Skeletal muscle satellite cell (primary cell): ENCODE results near the gene PLD2.
A peak's percentile ranks its signal among the peaks of the same experiment; 100 is the strongest.
"Not testable (repeated sequence)": the region's sequence is repeated elsewhere in the genome, so short reads cannot be mapped to it uniquely, and the experiment has no call there.

ENCODE experiments used
- H3K27me3 ChIP-seq: 2 replicates; pipeline ENCODE4 v1.7.0; 2013; ENCODE audit warnings: low read length; ENCODE audit not compliant: control insufficient read depth, insufficient read depth
- H3K36me3 ChIP-seq: 2 replicates; pipeline ENCODE4 v1.7.0; 2013; ENCODE audit warnings: mild to moderate bottlenecking, control low read depth, low read length; ENCODE audit not compliant: insufficient read depth
- H3K4me1 ChIP-seq: 2 replicates; pipeline ENCODE4 v1.7.0; 2013; ENCODE audit warnings: low read length; ENCODE audit not compliant: control insufficient read depth, insufficient read depth
- H3K4me2 ChIP-seq: 2 replicates; pipeline ENCODE4 v1.7.0; 2013; ENCODE audit warnings: mild to moderate bottlenecking, low read length
- H3K4me3 ChIP-seq: 2 replicates; pipeline ENCODE4 v1.7.0; 2013; ENCODE audit warnings: low read length
- H3K9ac ChIP-seq: 2 replicates; pipeline ENCODE4 v1.7.0; 2013; ENCODE audit warnings: mild to moderate bottlenecking, low read depth, low read length, moderate library complexity
- H3K9me3 ChIP-seq: replicated peaks from 2 replicates; pipeline ENCODE4 v1.7.0; 2013; ENCODE audit warnings: mild to moderate bottlenecking, control low read depth, low read length

Gene PLD2

DNA sequence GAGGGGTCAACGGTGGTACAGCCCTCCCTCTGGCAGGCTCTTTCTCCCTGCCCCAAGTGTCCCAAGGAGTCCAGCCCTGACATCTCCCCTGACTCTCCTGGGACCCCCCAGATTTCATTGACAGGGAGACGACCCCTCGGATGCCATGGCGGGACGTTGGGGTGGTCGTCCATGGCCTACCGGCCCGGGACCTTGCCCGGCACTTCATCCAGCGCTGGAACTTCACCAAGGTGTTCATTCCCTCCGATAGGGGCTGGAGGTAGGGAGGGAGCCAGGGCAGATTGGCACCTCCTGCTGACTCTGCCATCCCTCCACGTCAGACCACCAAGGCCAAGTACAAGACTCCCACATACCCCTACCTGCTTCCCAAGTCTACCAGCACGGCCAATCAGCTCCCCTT, 9.9 kb downstream of the PLD2 start:
- no peak overlapping the region for H3K4me2 ChIP-seq
- H3K4me3 ChIP-seq = no peak overlapping the region
- no peak overlapping the region for H3K9ac ChIP-seq
- H3K9me3 ChIP-seq = no peaks in the 10 kb centered on the region
- H3K27me3 ChIP-seq = no peaks in the 10 kb centered on the region
- no peaks in the 10 kb centered on the region for H3K4me1 ChIP-seq
- H3K36me3 ChIP-seq = peaks cover 23% of the 10 kb centered on the region

GRCh38 chr17:4818276-4818675, 11.3 kb downstream of the PLD2 start:
- Histone ChIP-seq H3K4me3 (no peak overlapping the region), H3K27me3 (no peaks in the 10 kb centered on the region), H3K9me3 (no peaks in the 10 kb centered on the region), H3K4me1 (no peaks in the 10 kb centered on the region), H3K36me3 (peaks cover 29% of the 10 kb centered on the region), H3K9ac (no peak overlapping the region), H3K4me2 (no peak overlapping the region)

DNA sequence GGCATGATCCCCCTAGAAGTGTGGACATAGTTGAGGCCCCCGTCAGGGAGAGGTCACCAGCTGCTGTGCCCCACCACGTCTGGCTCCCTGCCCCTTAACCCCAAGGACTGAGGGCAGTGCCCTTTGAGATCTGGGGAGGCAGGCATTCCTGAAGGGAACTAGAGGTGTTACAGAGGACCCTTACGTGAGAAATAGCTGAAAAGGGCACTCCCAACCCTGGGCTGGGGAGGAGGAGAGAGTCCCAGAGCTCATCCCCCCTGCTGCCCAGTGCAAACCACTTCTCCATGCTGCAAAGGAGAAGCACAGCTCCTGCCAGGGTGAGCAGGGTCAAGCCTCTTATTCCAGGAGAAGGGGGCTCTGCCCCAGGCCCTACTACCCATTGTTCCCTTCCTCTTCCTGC, 15.9 kb downstream of the PLD2 start:
- Histone ChIP-seq H3K9ac (no peak overlapping the region), H3K9me3 (no peaks in the 10 kb centered on the region), H3K4me2 (no peak overlapping the region), H3K4me3 (no peak overlapping the region), H3K27me3 (no peaks in the 10 kb centered on the region), H3K4me1 (no peaks in the 10 kb centered on the region), H3K36me3 (peaks cover 14% of the 10 kb centered on the region)

- H3K9me3 ChIP-seq = no peaks in the 10 kb centered on the region
- H3K4me3 ChIP-seq = no peak overlapping the region
- H3K4me1 ChIP-seq = no peaks in the 10 kb centered on the region
- peaks cover 14% of the 10 kb centered on the region for H3K36me3 ChIP-seq
- no peaks in the 10 kb centered on the region for H3K27me3 ChIP-seq
- no peak overlapping the region for H3K4me2 ChIP-seq
- H3K9ac ChIP-seq = no peak overlapping the region
These were observed 16.6 kb downstream of the PLD2 start for GRCh38 chr17:4823373-4824089.

DNA sequence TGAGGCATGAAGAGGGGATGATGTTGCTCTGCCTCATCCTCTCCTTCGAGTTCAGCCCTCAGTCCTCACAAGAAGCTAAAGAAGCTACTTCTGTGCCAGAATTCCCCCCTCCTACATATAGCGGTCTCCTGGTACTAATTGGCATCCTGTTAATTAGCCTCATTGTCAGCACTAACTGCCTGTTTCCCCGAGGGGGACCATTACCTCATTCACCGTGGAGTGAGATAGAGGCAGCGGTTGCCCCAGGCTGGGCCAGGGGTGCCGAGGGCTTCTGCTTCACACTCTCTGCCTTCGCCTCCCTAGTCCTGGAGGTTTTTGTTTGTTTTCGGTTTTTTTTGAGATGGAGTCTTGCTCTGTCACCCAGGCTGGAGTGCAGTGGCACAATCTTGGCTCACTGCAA, 20.4 kb downstream of the PLD2 start:
- no peaks in the 10 kb centered on the region for H3K9me3 ChIP-seq
- H3K36me3 ChIP-seq = peaks cover 9% of the 10 kb centered on the region
- no peaks in the 10 kb centered on the region for H3K4me1 ChIP-seq
- H3K4me3 ChIP-seq = no peak overlapping the region
- H3K9ac ChIP-seq = no peak overlapping the region
- H3K4me2 ChIP-seq = no peak overlapping the region
- H3K27me3 ChIP-seq = no peaks in the 10 kb centered on the region

GRCh38 chr17:4832829-4833177, 25.9 kb downstream of the PLD2 start:
- H3K4me1 ChIP-seq = peaks cover 13% of the 10 kb centered on the region
- peak overlapping the region; percentile 88 for H3K9ac ChIP-seq
- not testable (repeated sequence) for H3K27me3 ChIP-seq, H3K36me3 ChIP-seq, H3K9me3 ChIP-seq
- peak overlapping the region; percentile 97 for H3K4me2 ChIP-seq
- H3K4me3 ChIP-seq = peak overlapping the region; percentile 90

DNA sequence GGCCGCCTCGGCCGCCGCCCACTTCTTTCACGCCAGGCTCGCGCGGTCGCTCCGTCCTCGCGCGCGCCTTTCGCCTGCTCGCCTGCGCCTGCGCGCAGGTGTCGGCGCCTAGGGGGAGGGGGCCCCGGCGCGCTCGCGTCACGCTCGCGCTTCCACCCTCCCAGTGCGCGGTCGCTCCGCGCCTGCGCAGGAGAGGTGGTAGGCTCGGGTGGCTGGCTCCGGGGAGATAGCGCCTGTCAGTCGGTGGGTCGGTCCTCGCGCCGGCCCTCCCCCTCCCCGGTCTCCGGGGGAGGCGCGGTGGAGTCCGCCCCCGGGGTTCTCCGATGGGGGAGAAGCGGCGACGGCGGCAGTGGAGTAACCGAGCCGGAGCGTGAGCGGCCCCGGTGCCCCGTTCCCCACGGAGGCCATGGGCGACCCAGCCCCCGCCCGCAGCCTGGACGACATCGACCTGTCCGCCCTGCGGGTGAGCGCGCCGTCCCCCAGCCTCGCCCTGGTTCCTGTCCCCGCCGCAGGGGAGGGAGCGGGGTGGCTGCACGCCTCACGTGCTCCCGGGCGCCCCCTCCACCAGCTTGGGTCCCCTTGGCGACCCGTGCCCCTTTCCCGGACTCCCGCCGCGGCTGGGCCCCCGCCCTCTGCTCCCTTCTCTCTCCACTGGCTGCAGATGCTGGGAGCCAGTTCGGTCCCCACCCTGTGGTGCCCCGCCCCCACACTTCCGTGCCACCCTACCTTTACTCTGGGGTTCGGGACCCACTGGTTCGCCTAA, 26.4 kb downstream of the PLD2 start, which contains the start of gene MINK1:
TSS of gene MINK1 (plus strand) at position 163 of the 763 bp plus-strand sequence. CDS start at position 407, 244 bp downstream.
- peak within 1 kb of the TSS; percentile 97 for H3K4me2 ChIP-seq

DNA sequence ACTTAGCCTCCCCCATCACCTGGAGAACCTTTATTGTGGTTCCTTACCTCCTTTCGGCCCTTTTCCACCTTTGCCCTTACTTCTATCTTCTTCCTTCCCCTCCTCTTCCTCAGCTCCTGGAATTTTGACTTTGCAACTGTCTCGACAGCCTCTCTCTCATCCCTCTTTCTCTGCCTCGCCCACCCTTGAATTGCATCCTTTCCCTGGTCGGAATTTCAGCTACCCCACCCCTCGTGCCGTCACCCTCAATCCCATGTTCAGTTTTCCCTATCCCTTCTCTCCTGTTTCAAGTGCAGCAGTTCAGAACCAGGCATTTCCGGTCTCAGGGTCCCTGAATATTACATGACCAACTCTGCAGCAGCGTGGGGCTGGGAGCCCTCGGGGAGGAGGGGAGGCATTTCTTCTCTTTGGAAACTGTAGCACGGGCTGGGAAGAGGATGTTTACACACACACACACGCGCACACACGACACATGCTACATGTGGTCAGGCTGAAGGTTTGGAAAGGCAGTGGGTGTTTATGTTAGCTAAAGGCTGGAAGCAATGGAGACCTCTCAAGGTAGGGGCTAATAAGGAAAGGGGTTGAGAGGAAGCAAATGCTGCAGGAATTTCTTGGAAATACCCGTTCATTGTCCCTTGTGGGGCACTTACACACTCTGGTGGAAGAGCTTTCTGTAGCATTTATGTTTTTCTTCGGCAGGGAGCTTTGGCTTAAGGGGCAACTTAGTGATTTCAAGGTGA, 27.2 kb downstream of the PLD2 start:
- Histone ChIP-seq H3K9ac (peak overlapping the region; percentile 88), H3K9me3 (no peaks in the 10 kb centered on the region), H3K27me3 (no peaks in the 10 kb centered on the region), H3K36me3 (peaks cover 11% of the 10 kb centered on the region), H3K4me2 (peak overlapping the region; percentile 97), H3K4me3 (peak overlapping the region; percentile 90), H3K4me1 (peaks cover 13% of the 10 kb centered on the region)

More for the DNA sequence above, 26.4 kb downstream of the PLD2 start, which contains the start of gene MINK1:
- H3K9me3 ChIP-seq = no peaks in the 10 kb centered on the region
- H3K9ac ChIP-seq = peak within 1 kb of the TSS; percentile 88
- H3K36me3 ChIP-seq = peaks cover 7% of the 10 kb centered on the region
- H3K27me3 ChIP-seq = no peaks in the 10 kb centered on the region
- peaks cover 13% of the 10 kb centered on the region for H3K4me1 ChIP-seq
- peak within 1 kb of the TSS; percentile 90 for H3K4me3 ChIP-seq

DNA sequence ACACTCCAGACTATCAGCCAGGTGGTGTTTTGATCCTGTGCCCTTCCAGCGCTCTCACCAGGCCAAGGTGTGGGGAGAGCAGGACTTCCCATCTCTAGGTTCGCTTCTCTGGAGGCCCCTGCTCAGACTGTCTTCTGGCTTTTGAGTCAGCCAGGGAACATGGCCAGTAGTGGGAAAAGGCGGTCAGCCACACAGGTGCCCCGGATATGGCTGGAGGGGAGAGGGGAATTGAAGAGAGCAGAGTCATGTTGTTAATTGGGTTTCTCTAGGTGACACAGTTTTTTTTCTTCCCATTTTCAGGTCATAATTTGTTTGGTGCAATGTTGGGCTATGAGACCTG, 27.7 kb downstream of the PLD2 start:
- Histone ChIP-seq H3K9ac (peak overlapping the region; percentile 88), H3K4me1 (peaks cover 13% of the 10 kb centered on the region), H3K36me3 (peaks cover 11% of the 10 kb centered on the region), H3K9me3 (no peaks in the 10 kb centered on the region), H3K27me3 (no peaks in the 10 kb centered on the region), H3K4me3 (peak overlapping the region; percentile 90), H3K4me2 (peak overlapping the region; percentile 97)

- Histone ChIP-seq H3K4me2 (no peak overlapping the region), H3K9me3 (no peaks in the 10 kb centered on the region), H3K9ac (no peak overlapping the region), H3K4me3 (no peak overlapping the region), H3K27me3 (no peaks in the 10 kb centered on the region), H3K36me3 (peaks cover 11% of the 10 kb centered on the region), H3K4me1 (peaks cover 20% of the 10 kb centered on the region)
These were observed 29.3 kb downstream of the PLD2 start for GRCh38 chr17:4836221-4836620.

DNA sequence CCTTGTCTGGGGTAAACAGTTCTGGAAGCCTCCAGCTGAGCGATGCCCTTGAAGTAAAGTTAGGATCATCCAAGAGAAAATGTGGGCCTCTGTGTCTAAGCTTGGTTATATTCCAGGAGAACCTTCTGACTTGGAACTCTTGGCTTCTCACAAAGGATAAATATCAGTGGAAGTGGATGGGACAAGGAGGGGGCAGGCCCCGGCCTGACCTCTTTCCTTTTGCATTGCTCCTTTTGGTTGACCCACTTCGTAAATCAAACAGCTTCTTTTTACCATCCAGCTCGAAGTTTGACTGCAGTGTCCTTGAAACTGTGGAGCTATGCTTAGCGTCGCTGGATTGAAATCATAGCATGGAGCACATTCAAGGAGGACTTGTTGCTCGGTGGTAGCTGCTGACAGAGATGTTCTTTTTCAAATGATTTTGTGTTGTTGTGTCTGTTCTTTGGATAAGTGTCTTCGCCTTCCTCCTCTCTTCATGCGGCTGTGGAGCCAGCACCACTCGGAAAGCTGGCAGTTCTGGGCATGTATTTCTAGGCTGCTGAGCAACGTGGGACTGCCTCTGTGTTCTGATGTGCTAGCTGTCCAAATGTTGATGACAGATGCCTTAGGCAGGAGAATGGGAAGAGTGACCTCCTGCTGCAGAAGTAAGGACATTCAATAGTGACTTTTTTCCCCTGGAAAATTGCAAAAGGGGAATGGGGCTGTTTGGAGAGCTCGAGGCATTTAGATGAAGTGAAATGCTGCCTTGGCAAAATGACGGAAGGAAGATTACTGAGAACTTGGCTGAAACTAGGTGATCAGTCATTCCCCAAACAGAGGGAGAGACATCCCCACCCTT, 30.7 kb downstream of the PLD2 start:
- H3K27me3 ChIP-seq = no peaks in the 10 kb centered on the region
- no peak overlapping the region for H3K4me2 ChIP-seq
- peaks cover 20% of the 10 kb centered on the region for H3K4me1 ChIP-seq
- no peak overlapping the region for H3K9ac ChIP-seq
- H3K36me3 ChIP-seq = peaks cover 11% of the 10 kb centered on the region
- H3K9me3 ChIP-seq = no peaks in the 10 kb centered on the region
- H3K4me3 ChIP-seq = no peak overlapping the region
